GM21423 (cell line): Measurements from ENCODE around the gene OR1C1.
"Not testable (repeated sequence)": the region's sequence is repeated elsewhere in the genome, so short reads cannot be mapped to it uniquely, and the experiment has no call there.

Experiments used
- ATAC-seq: cut with Tn5 transposase; IDR thresholded peaks from one replicate; pipeline ENCODE4 v1.9.1; 2021; ENCODE audit warnings: mild to moderate bottlenecking, moderate library complexity; ENCODE audit not compliant: unreplicated experiment

Gene OR1C1

GRCh38 chr1:247760456-247760855 lies at the start of gene OR1C1:
OR1C1 (minus strand) TSS chr1:247760556; CDS start chr1:247758406, 2,150 bp downstream.
- ATAC-seq = no peak

- ATAC-seq = no peak
These were observed 37.2 kb upstream of the OR1C1 start for GRCh38 chr1:247797518-247797917.

DNA sequence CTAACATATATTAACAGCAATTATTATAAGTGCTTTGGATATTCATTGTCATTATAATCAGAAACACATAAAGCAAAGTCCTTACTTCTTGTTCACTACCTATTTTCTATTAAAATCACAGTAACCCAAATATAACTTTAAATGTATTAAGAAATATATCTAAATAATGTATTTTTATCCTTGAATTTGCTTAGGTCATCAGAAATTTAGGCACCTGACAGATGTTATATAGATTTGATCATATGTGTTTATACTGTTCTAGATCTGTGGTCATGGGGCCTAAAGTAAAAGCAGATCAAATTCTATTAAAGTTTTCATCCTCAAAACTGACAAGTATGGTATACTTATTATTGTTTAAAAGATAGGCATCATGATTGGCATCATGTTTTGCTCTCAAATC lies 9.2 kb upstream of the OR1C1 start:
- ATAC-seq = no peak

DNA sequence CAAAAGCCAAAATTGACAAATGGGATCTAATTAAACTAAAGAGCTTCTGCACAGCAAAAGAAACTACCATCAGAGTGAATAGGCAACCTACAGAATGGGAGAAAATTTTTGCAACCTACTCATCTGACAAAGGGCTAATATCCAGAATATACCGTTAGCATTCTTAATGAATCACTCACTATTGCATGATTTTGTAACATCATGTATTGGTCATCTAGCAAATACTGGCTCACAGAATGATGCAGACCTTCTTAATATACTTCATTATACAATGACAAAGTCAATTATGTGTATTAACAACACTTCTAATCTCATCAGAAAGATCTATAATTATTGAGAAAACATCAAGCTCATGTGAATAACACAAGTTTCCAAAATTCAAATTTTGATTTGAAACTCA lies 6.0 kb downstream of the OR1C1 start:
- not testable (repeated sequence) for ATAC-seq

- no peak for ATAC-seq
These were observed 10.5 kb downstream of the OR1C1 start for GRCh38 chr1:247749870-247750269.

GRCh38 chr1:247748041-247748440 lies 12.3 kb downstream of the OR1C1 start, which contains the start of gene OR14A2:
OR14A2 (minus strand) TSS chr1:247748141.
- ATAC-seq = no peak

DNA sequence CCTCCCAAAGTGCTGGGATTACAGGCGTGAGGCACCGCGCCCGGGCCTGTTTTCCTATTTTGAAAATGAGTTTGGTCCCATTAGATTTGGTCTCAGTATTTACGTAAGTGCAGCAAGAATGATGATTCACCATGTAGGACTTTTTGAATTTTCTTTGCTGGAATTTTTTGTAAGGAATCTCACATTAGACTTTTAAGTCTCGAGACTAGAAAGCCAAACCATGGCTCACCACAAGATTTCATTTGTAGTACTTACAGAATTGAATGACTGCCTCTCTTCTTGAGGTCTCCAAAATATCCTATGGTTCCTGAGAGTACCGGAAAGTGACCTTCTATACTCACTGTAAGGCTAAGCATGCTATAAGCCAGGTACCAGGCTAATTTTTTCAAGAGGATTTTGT lies 12.7 kb downstream of the OR1C1 start:
- ATAC-seq = no peak

GRCh38 chr1:247746391-247746935 lies 13.9 kb downstream of the OR1C1 start:
- ATAC-seq = no peak

GRCh38 chr1:247742215-247742760 lies 18.1 kb downstream of the OR1C1 start:
- ATAC-seq = not testable (repeated sequence)

GRCh38 chr1:247741756-247742155 lies 18.6 kb downstream of the OR1C1 start:
- ATAC-seq = no peak

GRCh38 chr1:247740721-247741120 lies 19.6 kb downstream of the OR1C1 start:
- no peak for ATAC-seq

DNA sequence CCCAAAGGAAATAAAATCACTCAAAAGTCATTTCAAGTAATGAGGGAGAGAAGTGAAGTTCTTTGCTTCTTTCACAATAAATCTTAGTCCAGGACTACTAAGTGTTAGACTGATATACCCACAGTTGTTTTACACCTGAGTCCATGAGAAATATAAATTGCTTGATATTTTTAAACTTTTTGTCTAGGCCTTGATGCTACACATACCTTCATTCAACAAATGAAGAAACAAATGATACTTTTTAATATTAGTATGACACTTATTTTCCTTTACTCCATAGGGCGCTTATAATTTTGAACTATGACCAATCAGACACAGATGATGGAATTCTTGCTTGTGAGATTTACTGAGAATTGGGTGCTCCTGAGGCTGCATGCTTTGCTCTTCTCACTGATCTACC lies 22.0 kb downstream of the OR1C1 start, which contains the start of gene OR14K1:
OR14K1 (plus strand) TSS at position 301 of the 400 bp plus-strand sequence; CDS start at position 301, 0 bp downstream.
- no peak for ATAC-seq

DNA sequence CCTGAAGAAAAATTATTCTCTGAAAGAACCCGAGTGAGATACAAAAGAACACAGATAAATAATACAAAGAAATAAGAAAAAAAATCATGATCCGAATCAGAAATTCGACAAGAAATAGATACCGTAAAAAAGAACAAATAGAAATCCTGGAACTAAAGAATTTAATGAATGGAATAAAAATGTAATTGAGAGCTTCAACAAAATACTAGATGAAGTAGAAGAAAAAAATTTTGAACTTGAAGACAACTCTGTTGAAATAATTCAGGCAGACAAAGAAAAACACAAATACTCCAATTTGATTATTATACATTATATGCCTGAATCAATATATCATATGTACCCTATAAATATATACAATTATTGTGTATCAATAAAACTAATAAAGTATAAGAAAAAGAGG lies 39.1 kb downstream of the OR1C1 start:
- no peak for ATAC-seq

DNA sequence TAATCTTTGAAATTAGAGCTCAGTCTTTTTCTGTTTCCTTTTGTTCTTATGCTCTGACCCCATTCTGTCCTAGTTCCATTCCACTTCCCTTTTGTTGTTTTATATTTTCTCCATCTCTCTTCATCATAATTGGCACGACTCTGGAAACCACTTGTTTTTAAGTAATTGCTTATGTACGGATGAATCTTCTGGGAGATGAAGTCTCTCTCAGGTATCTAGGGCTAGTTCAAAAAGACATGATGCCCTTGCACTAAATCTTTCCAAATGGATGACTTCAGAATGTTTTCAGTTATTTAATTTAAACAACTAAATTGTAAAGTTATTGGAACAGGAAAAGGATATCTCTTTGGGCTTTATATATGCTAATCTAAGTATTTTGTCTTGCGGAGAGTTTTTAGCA lies 43.8 kb downstream of the OR1C1 start, which contains the start of gene OR6F1:
OR6F1 (minus strand) TSS at position 101 of the 400 bp plus-strand sequence. CDS start 3,891 bp downstream, outside the sequence.
- no peak for ATAC-seq

GRCh38 chr1:247713753-247714152 lies 46.6 kb downstream of the OR1C1 start:
- ATAC-seq = no peak

DNA sequence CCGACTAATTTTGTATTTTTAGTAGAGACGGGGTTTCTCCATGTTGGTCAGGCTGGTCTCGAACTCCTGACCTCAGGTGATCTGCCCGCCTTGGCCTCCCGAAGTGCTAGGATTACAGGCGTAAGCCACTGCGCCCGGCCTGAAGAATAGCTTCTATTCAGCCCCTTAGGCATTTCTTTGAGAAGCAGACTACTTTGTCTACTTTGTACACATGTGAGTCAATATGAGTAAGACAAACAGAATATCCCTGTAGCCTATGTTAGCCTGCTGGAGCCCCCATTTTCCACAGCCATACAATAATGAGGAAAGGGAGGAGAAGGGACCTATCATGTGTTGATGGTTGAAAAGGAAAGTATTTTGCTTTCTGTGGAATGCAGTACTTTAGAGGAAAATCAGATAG lies 49.7 kb downstream of the OR1C1 start:
- ATAC-seq = not testable (repeated sequence)
